ENCODE results near the gene KLF4.

GRCh38 chr9:107453479-107453878 is 36.1 kb downstream of the KLF4 start:
- TF ChIP-seq POLR2AphosphoS5 (IDR thresholded peaks at IDR 0.05; ENCODE audit: low read depth, low read length): no peak
- no peak for TF ChIP-seq REST (IDR thresholded peaks at IDR 0.05; ENCODE audit: insufficient read depth in 1 of 2, low read depth in 2 of 2, low read length in 2 of 2)
- no peak for TF ChIP-seq TAF1 (IDR thresholded peaks at IDR 0.05; ENCODE audit: borderline replicate concordance, insufficient read depth, low read length)
- no peak for TF ChIP-seq SIN3A (IDR thresholded peaks at IDR 0.05; ENCODE audit: borderline replicate concordance, insufficient read depth, low read length)
- no peak for TF ChIP-seq FOXP2 (optimal IDR thresholded peaks at IDR 0.05; ENCODE audit: borderline replicate concordance, extremely low read depth, extremely low read length, insufficient read depth)

Measured in PFSK-1 (cell line).